Left lobe of liver (tissue), 2 donors: ENCODE results near the gene TMPRSS4. TPM values are rescaled to one million over a fixed set of nuclear protein-coding genes. Genes with fewer than 3 reads are reported as not detected.

Experiments used
- ATAC-seq: fragments of 200-7000 bp; cut with Tn5 transposase; one replicate; pipeline ENCODE4 v1.9.1; 2020; ENCODE audit warnings: mild to moderate bottlenecking, moderate library complexity
- DNase-seq: peaks from one replicate; pipeline ENCODE4 v3.0.0-alpha.2; 2020; ENCODE audit warnings: low spot score
- total RNA-seq: library from RNA; stranded (reverse); gene quantifications from one replicate; pipeline ENCODE4 v1.2.1, GENCODE V29; 2021
- donor health status: DM: no; HTN: no; CAD: no; lungs with moderate emphysema.
- donor health status: DM: no; HTN: yes; CAD: no.

Gene TMPRSS4
- total RNA-seq, result not detected

GRCh38 chr11:118076754-118077281, at the start of gene TMPRSS4:
Gene TMPRSS4, plus strand, starts transcription at chr11:118077078. Its CDS starts 225 bp downstream, at chr11:118077303.
- no peak for DNase-seq
- no peak for ATAC-seq

GRCh38 chr11:118027694-118028093, 49.2 kb upstream of the TMPRSS4 start:
- no peak for DNase-seq

GRCh38 chr11:118028626-118029025, 48.3 kb upstream of the TMPRSS4 start:
- ATAC-seq (no peak), DNase-seq (no peak)

More at GRCh38 chr11:118027694-118028093, 49.2 kb upstream of the TMPRSS4 start:
- ATAC-seq, result no peak

- ATAC-seq, result no peak
- DNase-seq, result no peak
Observed at GRCh38 chr11:118033443-118033842, 43.4 kb upstream of the TMPRSS4 start.

- ATAC-seq (no peak), DNase-seq (no peak)
Observed at GRCh38 chr11:118042141-118042540, 34.7 kb upstream of the TMPRSS4 start.

- ATAC-seq, result no peak
Observed at GRCh38 chr11:118042796-118043195, 34.1 kb upstream of the TMPRSS4 start.

GRCh38 chr11:118045191-118045590, 31.7 kb upstream of the TMPRSS4 start:
- ATAC-seq (no peak), DNase-seq (no peak)

More at GRCh38 chr11:118042796-118043195, 34.1 kb upstream of the TMPRSS4 start:
- no peak for DNase-seq

- ATAC-seq (peak; percentile 84), DNase-seq (no peak)
Observed at GRCh38 chr11:118046051-118046963, 30.6 kb upstream of the TMPRSS4 start.

- DNase-seq (no peak), ATAC-seq (no peak)
Observed at GRCh38 chr11:118046964-118047700, 29.7 kb upstream of the TMPRSS4 start.

- ATAC-seq (no peak), DNase-seq (no peak)
Observed at GRCh38 chr11:118047749-118048148, 29.1 kb upstream of the TMPRSS4 start.

GRCh38 chr11:118048472-118049370, 28.2 kb upstream of the TMPRSS4 start:
- ATAC-seq, result no peak
- peak; percentile 21 for DNase-seq

GRCh38 chr11:118049771-118050170, 27.1 kb upstream of the TMPRSS4 start:
- no peak for ATAC-seq
- peak; percentile 11 for DNase-seq

GRCh38 chr11:118050208-118050891, 26.5 kb upstream of the TMPRSS4 start:
- ATAC-seq, result no peak
- DNase-seq, result peak; percentile 31

- DNase-seq (peak; percentile 27), ATAC-seq (no peak)
Observed at GRCh38 chr11:118051136-118051610, 25.7 kb upstream of the TMPRSS4 start.

- ATAC-seq (no peak), DNase-seq (peak; percentile 37)
Observed at GRCh38 chr11:118051611-118052461, 25.0 kb upstream of the TMPRSS4 start.

GRCh38 chr11:118052581-118053206, 24.2 kb upstream of the TMPRSS4 start:
- ATAC-seq (no peak), DNase-seq (peak; percentile 46)

GRCh38 chr11:118054712-118055640, 21.9 kb upstream of the TMPRSS4 start:
- peak; percentile 35 for DNase-seq
- ATAC-seq, result no peak
